ENCODE results near the gene MYOM1.

Gene MYOM1

GRCh38 chr18:3042379-3042778 is 177.4 kb downstream of the MYOM1 start:
- TF ChIP-seq CTCF (IDR thresholded peaks at IDR 0.05; ENCODE audit: low read depth, low read length, missing control alignments) = no peak
- no peak for DNase-seq (ENCODE audit: extremely low read depth, low read depth)
- H3K4me3 ChIP-seq (replicated peaks; ENCODE audit: low read depth, low read length) = no peak overlapping the region

GRCh38 chr18:3041843-3042242 is 177.9 kb downstream of the MYOM1 start:
- DNase-seq (ENCODE audit: extremely low read depth, low read depth) = no peak
- no peak for TF ChIP-seq CTCF (IDR thresholded peaks at IDR 0.05; ENCODE audit: low read depth, low read length, missing control alignments)
- H3K4me3 ChIP-seq (replicated peaks; ENCODE audit: low read depth, low read length) = no peak overlapping the region

GRCh38 chr18:3040881-3041280 is 178.9 kb downstream of the MYOM1 start:
- DNase-seq (ENCODE audit: extremely low read depth, low read depth) = no peak
- no peak overlapping the region for H3K4me3 ChIP-seq (replicated peaks; ENCODE audit: low read depth, low read length)
- no peak for TF ChIP-seq CTCF (IDR thresholded peaks at IDR 0.05; ENCODE audit: low read depth, low read length, missing control alignments)

GRCh38 chr18:3040173-3040572 is 179.6 kb downstream of the MYOM1 start:
- DNase-seq (ENCODE audit: extremely low read depth, low read depth) = no peak
- no peak overlapping the region for H3K4me3 ChIP-seq (replicated peaks; ENCODE audit: low read depth, low read length)
- no peak for TF ChIP-seq CTCF (IDR thresholded peaks at IDR 0.05; ENCODE audit: low read depth, low read length, missing control alignments)

GRCh38 chr18:3037423-3037915 is 182.3 kb downstream of the MYOM1 start:
- no peak overlapping the region for H3K4me3 ChIP-seq (replicated peaks; ENCODE audit: low read depth, low read length)
- DNase-seq (ENCODE audit: extremely low read depth, low read depth) = peak; percentile 21
- no peak for TF ChIP-seq CTCF (IDR thresholded peaks at IDR 0.05; ENCODE audit: low read depth, low read length, missing control alignments)

GRCh38 chr18:3036108-3036507 is 183.7 kb downstream of the MYOM1 start:
- no peak overlapping the region for H3K4me3 ChIP-seq (replicated peaks; ENCODE audit: low read depth, low read length)
- no peak for DNase-seq (ENCODE audit: extremely low read depth, low read depth)
- TF ChIP-seq CTCF (IDR thresholded peaks at IDR 0.05; ENCODE audit: low read depth, low read length, missing control alignments) = no peak

GRCh38 chr18:3035635-3036034 is 184.1 kb downstream of the MYOM1 start:
- DNase-seq (ENCODE audit: extremely low read depth, low read depth) = no peak
- H3K4me3 ChIP-seq (replicated peaks; ENCODE audit: low read depth, low read length) = no peak overlapping the region
- TF ChIP-seq CTCF (IDR thresholded peaks at IDR 0.05; ENCODE audit: low read depth, low read length, missing control alignments) = no peak

Data from HFF-Myc (cell line).